VCaP (cell line): ENCODE results near the gene GLIPR2.

ENCODE experiments used
- H3K27ac ChIP-seq: fragments of 450-650 bp; 2 replicates; pipeline ENCODE4 v1.5.1; 2017
- CTCF ChIP-seq: fragments of 450-650 bp; conservative IDR thresholded peaks from 2 replicates; pipeline ENCODE4 v1.5.1; 2017; ENCODE audit warnings: mild to moderate bottlenecking, moderate library complexity

Gene GLIPR2

GRCh38 chr9:36134761-36135505, 1.6 kb upstream of the GLIPR2 start:
- H3K27ac ChIP-seq, result no peak overlapping the region
- no peak for TF ChIP-seq CTCF

GRCh38 chr9:36135741-36136271, 727 bp upstream of the GLIPR2 start:
- peak overlapping the region; percentile 63; the same call in 1 of the 2 replicates for H3K27ac ChIP-seq
- TF ChIP-seq CTCF, result no peak

GRCh38 chr9:36136894-36137391, 410 bp downstream of the GLIPR2 start:
- H3K27ac ChIP-seq, result peak overlapping the region; percentile 63; the same call in 1 of the 2 replicates
- no peak for TF ChIP-seq CTCF

GRCh38 chr9:36137392-36138004, 965 bp downstream of the GLIPR2 start:
- no peak overlapping the region; the same call in 1 of the 2 replicates for H3K27ac ChIP-seq
- TF ChIP-seq CTCF, result no peak

GRCh38 chr9:36138496-36138895, 2.0 kb downstream of the GLIPR2 start:
- H3K27ac ChIP-seq, result no peak overlapping the region
- no peak for TF ChIP-seq CTCF

GRCh38 chr9:36138901-36139300, 2.4 kb downstream of the GLIPR2 start:
- H3K27ac ChIP-seq, result no peak overlapping the region

More at GRCh38 chr9:36138901-36139300, 2.4 kb downstream of the GLIPR2 start:
- no peak for TF ChIP-seq CTCF
